ENCODE measurements around the gene THUMPD2. TPM values are rescaled to one million over a fixed set of nuclear protein-coding genes. Genes with fewer than 3 reads are reported as not detected.

The THUMPD2 gene
- total RNA-seq, 8 experiments from 2014 or later, result 11.0 to 36.3 (median 13.6) TPM

Other genes starting within 250 kb of the THUMPD2 start
- gene TMEM178A, start 113.3 kb downstream of the THUMPD2 start, total RNA-seq, result 10 to 100 TPM in 7 of 8 experiments, 1 to 10 TPM in 1; 4.9 to 97.7 (median 22.8) TPM

All from motor neuron (in vitro differentiated cells).